GM12878 (cell line): ENCODE results near the gene MS4A14. TPM values are rescaled to one million over a fixed set of nuclear protein-coding genes. Genes with fewer than 3 reads are reported as not detected.

Experiments
- ATAC-seq: fragments of 200-7000 bp; cut with Tn5 transposase; 3 replicates; pipeline ENCODE4 v1.9.1; 2020; ENCODE audit warnings: mild to moderate bottlenecking, moderate library complexity
- BruUV-seq: library from RNA; stranded (reverse); fragments of 400-500 nt; replicated peaks from 2 replicates; lab custom pipeline; 2021; lab: Mats Ljungman, UMichigan
- CTCF ChIA-PET: fragments of 300-600 bp; sonication (Branson Sonifier 250); formaldehyde crosslinking; extraction: SDS; loops from one replicate; lab custom pipeline; 2021; ENCODE audit warnings: inconsistent platforms; lab: Yijun Ruan, JAX
- POLR2A ChIA-PET: fragments of 350-600 bp; formaldehyde crosslinking; extraction: SDS; loops from one replicate; lab custom pipeline; 2021; ENCODE audit warnings: inconsistent platforms; lab: Charles Lee
- RAD21 ChIA-PET: fragments of 300-600 bp; sonication (Branson Sonifier 250); formaldehyde crosslinking; loops from one replicate; lab custom pipeline; 2023; ENCODE audit warnings: antibody characterized with exemption; ENCODE audit not compliant: unreplicated experiment; lab: Charles Lee
- SMC1A ChIA-PET: fragments of 300-600 bp; sonication (Branson Sonifier 250); formaldehyde crosslinking; loops from one replicate; lab custom pipeline; 2023; ENCODE audit not compliant: unreplicated experiment, uncharacterized antibody; lab: Charles Lee
- DNase-seq: peaks from one replicate; pipeline ENCODE4 v3.0.0-alpha.2; 2011; ENCODE audit warnings: low read depth, low spot score
- FAIRE-seq: peaks from 3 replicates; lab custom pipeline; 2011; peaks lifted over from hg19 to GRCh38; lab: Jason Lieb, UNC
- H2AFZ ChIP-seq: 2 replicates; pipeline ENCODE4 v1.6.0; 2011; ENCODE audit warnings: low read depth, low read length, control low read depth; ENCODE audit not compliant: control insufficient read depth
- H3K27ac ChIP-seq: 2 replicates; pipeline ENCODE4 v1.5.1; 2011; ENCODE audit warnings: control low read depth; ENCODE audit not compliant: control insufficient read depth, insufficient read depth
- H3K27me3 ChIP-seq, 2 experiments: replicated peaks in 1 of 2; 2 replicates each; pipeline versions ENCODE4 v1.6.0 to v1.6.1; 2011; ENCODE audit warnings: low read length in 1 of 2; ENCODE audit not compliant: control insufficient read depth in 2 of 2, insufficient read depth in 2 of 2
- H3K36me3 ChIP-seq, 2 experiments: 2 replicates each; pipeline ENCODE4 v1.5.1; 2011; ENCODE audit warnings: low read length in 1 of 2; ENCODE audit not compliant: control insufficient read depth in 2 of 2, insufficient read depth in 2 of 2
- H3K4me1 ChIP-seq: 2 replicates; pipeline ENCODE4 v1.6.1; 2011; ENCODE audit warnings: mild to moderate bottlenecking, low read length, moderate library complexity, mixed read lengths; ENCODE audit not compliant: control insufficient read depth, insufficient read depth
- H3K4me2 ChIP-seq: 2 replicates; pipeline ENCODE4 v1.6.0; 2011; ENCODE audit warnings: control low read depth; ENCODE audit not compliant: control insufficient read depth, insufficient read depth
- H3K4me3 ChIP-seq: fragments of 200-600 bp; sonication (generic); 2 replicates; pipeline ENCODE4 v1.5.1; 2016
- H3K79me2 ChIP-seq: 2 replicates; pipeline ENCODE4 v1.6.0; 2011; ENCODE audit warnings: low read length; ENCODE audit not compliant: control insufficient read depth, insufficient read depth
- H3K9ac ChIP-seq: 2 replicates; pipeline ENCODE4 v1.8.0; 2011; ENCODE audit warnings: low read length, control low read depth, mixed read lengths; ENCODE audit not compliant: control insufficient read depth, insufficient read depth
- H3K9me3 ChIP-seq: replicated peaks from 3 replicates; pipeline ENCODE4 v1.5.1; 2011; ENCODE audit warnings: mild to moderate bottlenecking, low read length; ENCODE audit not compliant: control insufficient read depth, insufficient read depth
- H4K20me1 ChIP-seq: 2 replicates; pipeline ENCODE4 v1.6.0; 2011; ENCODE audit not compliant: control insufficient read depth, insufficient read depth
- CTCF ChIP-seq, 3 experiments: IDR thresholded peaks in 2 of 3; conservative IDR thresholded peaks in 1 of 3; 2 replicates each; pipeline ENCODE4 v1.5.1; 2011; ENCODE audit warnings: low read depth in 3 of 3, low read length in 3 of 3, mild to moderate bottlenecking in 3 of 3, control low read depth in 2 of 3, moderate library complexity in 2 of 3, inconsistent platforms in 1 of 3, mixed read lengths in 1 of 3; ENCODE audit not compliant: control insufficient read depth in 2 of 3, insufficient read depth in 1 of 3; ENCODE audit errors: extremely low read depth in 1 of 3
- RAD21 ChIP-seq: IDR thresholded peaks from 2 replicates; pipeline ENCODE4 v1.6.1; 2011; ENCODE audit warnings: mild to moderate bottlenecking, low read depth, low read length, moderate library complexity; ENCODE audit not compliant: insufficient read depth
- SMC3 ChIP-seq: IDR thresholded peaks from 2 replicates; pipeline ENCODE4 v1.6.1; 2011; ENCODE audit warnings: low read length, improper control_type of control experiment, borderline replicate concordance
- ZNF207 ChIP-seq: fragments of 450-650 bp; IDR thresholded peaks from 2 replicates; pipeline ENCODE4 v1.6.1; 2014; ENCODE audit warnings: antibody characterized with exemption, mild to moderate bottlenecking, borderline replicate concordance
- WGBS: methylation state at CpG from one replicate; pipeline ENCODE4 v1.1.6; 2016; ENCODE audit warnings: low lambda C conversion rate; ENCODE audit not compliant: insufficient replicate concordance, insufficient coverage; ENCODE audit errors: missing lambda C conversion rate; 5-methylcytosine and 5-hydroxymethylcytosine counted together
- in situ Hi-C: fragments of 300-500 bp; cut with MboI; formaldehyde crosslinking; loops from 9 replicates; pipeline ENCODE4 v1.14.3; 2018; ENCODE audit warnings: mixed read lengths
- intact Hi-C: fragments of 100-400 bp; cut with micrococcal nuclease; formaldehyde crosslinking; loops from one replicate; pipeline ENCODE4 v1.14.2; 2022; ENCODE audit not compliant: unreplicated experiment
- polyA plus RNA-seq, 11 experiments: library from polyadenylated mRNA; depleted of rRNA in 4 of 11; unstranded in 6 of 11; stranded (reverse) in 5 of 11; fragments of >200 nt; fragmentation: Nextera tagmentation in 4 of 11; fragmentation: Illumina TruSeq in 1 of 11; extraction: Ambion mirVana in 4 of 11; extraction: Trizol in 1 of 11; gene quantifications; 1 replicate in 1 of 11; 2 replicates in 10 of 11; pipeline versions ENCODE4 v1.2.1 to v1.2.3, GENCODE V29; 2011 to 2016; ENCODE audit warnings: inconsistent platforms in 2 of 11, missing spikeins in 2 of 11, low read depth in 1 of 11
- total RNA-seq, 4 experiments: library from RNA; depleted of rRNA in 3 of 4; stranded (reverse); fragments of >200 nt in 3 of 4; fragmentation: Illumina TruSeq in 1 of 4; extraction: Trizol in 1 of 4; gene quantifications; 2 replicates each; pipeline versions ENCODE4 v1.2.1 to v1.2.3, GENCODE V29; 2013 to 2021
- TF ChIP-seq, protein P1 (sequence below): IDR thresholded peaks from 2 replicates; pipeline ENCODE4 v1.6.1; 2011; ENCODE audit warnings: low read depth, mild to moderate bottlenecking, low read length, moderate library complexity, borderline replicate concordance; ENCODE audit errors: extremely low read depth

The MS4A14 gene
- total and polyA plus RNA-seq, 10 of the 15 experiments (the other 5 are each of a cell fraction or from before 2014, with no cell fraction given), result 0.13 to 1.0 (median 0.63) TPM; not detected in 1

DNA sequence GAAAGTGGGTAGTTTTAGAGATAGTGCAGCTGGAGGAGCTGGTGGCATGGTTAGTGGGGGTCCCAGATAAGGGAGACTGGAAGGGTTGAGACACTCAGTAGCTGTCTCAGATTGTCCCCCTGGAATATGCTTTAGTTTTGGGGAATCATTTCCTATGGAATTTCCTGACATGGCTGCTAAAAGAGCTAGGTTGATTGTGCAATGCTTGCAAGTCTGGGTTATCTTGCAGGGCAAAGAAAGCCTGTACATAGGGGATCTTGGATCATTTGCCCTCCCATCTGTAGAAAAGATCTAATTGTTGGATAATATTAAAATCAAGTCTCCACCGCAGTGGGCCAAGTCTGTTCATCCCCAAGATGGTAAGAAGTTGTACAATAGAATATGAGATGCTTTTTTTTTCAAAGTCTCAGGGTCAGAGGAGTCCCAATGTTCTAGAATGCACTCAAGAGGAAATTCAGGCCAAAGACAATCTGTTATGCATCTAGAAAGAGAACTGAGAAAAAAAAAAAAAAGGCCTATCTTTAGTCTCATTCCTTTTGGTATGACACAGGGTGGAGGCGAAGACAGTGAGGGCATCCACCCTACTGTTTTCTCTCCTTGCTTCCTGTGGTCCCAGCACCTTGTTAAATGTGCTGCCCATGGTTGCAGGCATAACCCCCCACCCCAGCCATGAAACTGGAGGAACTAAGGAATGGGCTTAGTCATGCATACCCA lies 49.0 kb upstream of the MS4A14 start (continued):
- TF ChIP-seq, protein P1, sequence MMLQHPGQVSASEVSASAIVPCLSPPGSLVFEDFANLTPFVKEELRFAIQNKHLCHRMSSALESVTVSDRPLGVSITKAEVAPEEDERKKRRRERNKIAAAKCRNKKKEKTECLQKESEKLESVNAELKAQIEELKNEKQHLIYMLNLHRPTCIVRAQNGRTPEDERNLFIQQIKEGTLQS, result no peak

DNA sequence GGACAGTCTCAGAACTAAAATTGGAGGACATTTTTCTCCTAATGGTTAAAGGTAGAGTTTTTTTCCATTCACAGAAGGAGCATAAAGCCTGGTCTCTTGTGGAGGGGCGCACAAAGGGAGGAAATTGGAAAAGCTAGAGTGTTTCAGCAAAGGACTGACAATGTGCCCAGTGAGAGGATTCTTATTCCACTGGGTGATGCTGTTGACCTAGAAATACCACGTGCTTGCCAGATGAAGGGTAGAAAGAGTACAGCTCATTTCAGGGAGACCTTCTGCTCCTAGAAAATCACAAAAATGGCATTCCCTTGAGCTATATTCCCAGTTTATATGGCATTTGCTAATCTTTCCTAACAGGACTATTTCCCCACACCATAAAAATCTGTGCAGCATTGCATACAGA lies 48.1 kb upstream of the MS4A14 start:
- Histone ChIP-seq H4K20me1 (no peaks in the 10 kb centered on the region), H3K79me2 (no peaks in the 10 kb centered on the region), H2AFZ (no peak overlapping the region), H3K4me3 (no peak overlapping the region), H3K4me1 (peaks cover 11% of the 10 kb centered on the region)
- ChIA-PET SMC1A (interaction anchor here (1.0 to 6.6 kb wide), 9 partner anchors 9 to 165 kb away, joined by 3 to 116 read pairs (median 4); no protein-coding TSS in a partner anchor), CTCF (interaction anchor here (0.6 to 9.9 kb wide), 14 partner anchors 11 to 350 kb away, joined by 3 to 200 read pairs (median 6); no protein-coding TSS in a partner anchor)
- in situ Hi-C loops, result no loop called here
- no TSS peak for BruUV-seq
- ATAC-seq (peak; percentile 58), DNase-seq (no peak)
- 72% methylated on average over 2 of the region's 2 CpGs for WGBS
- TF ChIP-seq CTCF (IDR thresholded peaks at IDR 0.05 in 2 of 3, conservative IDR thresholded peaks at IDR 0.05 in 1 of 3; ENCODE audit: control insufficient read depth in 2 of 3, extremely low read depth in 1 of 3, insufficient read depth in 1 of 3, low read depth in 3 of 3, low read length in 3 of 3) (peak; percentile 35 to 44 (median 43); a peak in 5 of 6 replicates), RAD21 (peak; percentile 76), SMC3 (peak; percentile 54; the same call in 1 of the 2 replicates), ZNF207 (no peak)
- TF ChIP-seq, all 136 proteins: peak for 3
- no peak for FAIRE-seq
- POLR2A ChIA-PET, result no interaction called here
- RAD21 ChIA-PET, result interaction anchor here (1.1 to 2.8 kb wide), 6 partner anchors 14 to 270 kb away, joined by 4 to 20 read pairs (median 5); no protein-coding TSS in a partner anchor
- intact Hi-C loops, result loop anchor here (5.0 to 10.0 kb wide), 2 partner anchors 139 to 523 kb away; no protein-coding TSS in a partner anchor
- Histone ChIP-seq H3K9ac (no peak overlapping the region), H3K36me3 (no peaks in the 10 kb centered on the region), H3K4me2 (no peak overlapping the region), H3K9me3 (no peaks in the 10 kb centered on the region; the same call in 2 of the 3 replicates), H3K27ac (no peak overlapping the region), H3K27me3 (no peaks in the 10 kb centered on the region)
